Medulla oblongata (tissue), 1 donor: ENCODE results near the gene NLGN2.

ENCODE experiments used
- DNase-seq: peaks from one replicate; pipeline ENCODE4 v3.0.0-alpha.2; 2015; ENCODE audit errors: extremely low spot score

NLGN2 gene

GRCh38 chr17:7437369-7437863, 29.8 kb downstream of the NLGN2 start:
- no peak for DNase-seq

GRCh38 chr17:7437950-7438614, 30.4 kb downstream of the NLGN2 start:
- peak; percentile 69 for DNase-seq

- no peak for DNase-seq
Observed at GRCh38 chr17:7438656-7439460, 31.2 kb downstream of the NLGN2 start.

- DNase-seq = no peak
Observed at GRCh38 chr17:7439462-7440112, 31.9 kb downstream of the NLGN2 start, which contains the start of gene FGF11. Gene FGF11, plus strand, starts transcription at chr17:7439512. Its CDS starts 109 bp downstream, at chr17:7439621.

- peak; percentile 28 for DNase-seq
Observed at GRCh38 chr17:7440113-7440833, 32.6 kb downstream of the NLGN2 start.

GRCh38 chr17:7440834-7441195, 33.2 kb downstream of the NLGN2 start:
- DNase-seq = no peak

GRCh38 chr17:7441266-7441665, 33.6 kb downstream of the NLGN2 start:
- no peak for DNase-seq

GRCh38 chr17:7442142-7442541, 34.5 kb downstream of the NLGN2 start:
- no peak for DNase-seq

GRCh38 chr17:7443499-7444485, 36.1 kb downstream of the NLGN2 start:
- DNase-seq = no peak

GRCh38 chr17:7444682-7445618, 37.3 kb downstream of the NLGN2 start, which contains the start of gene CHRNB1:
Gene CHRNB1, plus strand, starts transcription at chr17:7445061. Its CDS starts 67 bp downstream, at chr17:7445128.
- peak; percentile 82 for DNase-seq

- no peak for DNase-seq
Observed at GRCh38 chr17:7445619-7445968, 37.9 kb downstream of the NLGN2 start.

GRCh38 chr17:7448461-7448860, 40.8 kb downstream of the NLGN2 start:
- DNase-seq = no peak

- DNase-seq = no peak
Observed at GRCh38 chr17:7459961-7460545, 52.4 kb downstream of the NLGN2 start.

GRCh38 chr17:7460850-7461660, 53.4 kb downstream of the NLGN2 start:
- DNase-seq = no peak

- no peak for DNase-seq
Observed at GRCh38 chr17:7462474-7463371, 55.1 kb downstream of the NLGN2 start.

GRCh38 chr17:7463372-7463846, 55.8 kb downstream of the NLGN2 start:
- no peak for DNase-seq

GRCh38 chr17:7464081-7464480, 56.4 kb downstream of the NLGN2 start:
- no peak for DNase-seq
